B cell (primary cell): ENCODE measurements around the gene RBX1.

Source experiments
- EZH2 ChIP-seq: IDR thresholded peaks from 2 replicates; pipeline ENCODE4 v1.6.1; 2012; ENCODE audit warnings: borderline replicate concordance, low read depth, mild to moderate bottlenecking, moderate library complexity, low read length; ENCODE audit not compliant: insufficient read depth, poor library complexity, severe bottlenecking
- TF ChIP-seq, protein P1 (sequence below): fragments of 200-600 bp; IDR thresholded peaks from one replicate; pipeline ENCODE4 v1.8.0; 2022; ENCODE audit warnings: antibody characterized with exemption, mild to moderate bottlenecking

GRCh38 chr22:40950962-40951794 lies at the start of gene RBX1:
- TF ChIP-seq, protein P1, sequence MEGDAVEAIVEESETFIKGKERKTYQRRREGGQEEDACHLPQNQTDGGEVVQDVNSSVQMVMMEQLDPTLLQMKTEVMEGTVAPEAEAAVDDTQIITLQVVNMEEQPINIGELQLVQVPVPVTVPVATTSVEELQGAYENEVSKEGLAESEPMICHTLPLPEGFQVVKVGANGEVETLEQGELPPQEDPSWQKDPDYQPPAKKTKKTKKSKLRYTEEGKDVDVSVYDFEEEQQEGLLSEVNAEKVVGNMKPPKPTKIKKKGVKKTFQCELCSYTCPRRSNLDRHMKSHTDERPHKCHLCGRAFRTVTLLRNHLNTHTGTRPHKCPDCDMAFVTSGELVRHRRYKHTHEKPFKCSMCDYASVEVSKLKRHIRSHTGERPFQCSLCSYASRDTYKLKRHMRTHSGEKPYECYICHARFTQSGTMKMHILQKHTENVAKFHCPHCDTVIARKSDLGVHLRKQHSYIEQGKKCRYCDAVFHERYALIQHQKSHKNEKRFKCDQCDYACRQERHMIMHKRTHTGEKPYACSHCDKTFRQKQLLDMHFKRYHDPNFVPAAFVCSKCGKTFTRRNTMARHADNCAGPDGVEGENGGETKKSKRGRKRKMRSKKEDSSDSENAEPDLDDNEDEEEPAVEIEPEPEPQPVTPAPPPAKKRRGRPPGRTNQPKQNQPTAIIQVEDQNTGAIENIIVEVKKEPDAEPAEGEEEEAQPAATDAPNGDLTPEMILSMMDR: no peak
- no peak for TF ChIP-seq EZH2
